Measurements from ENCODE around the gene RNF213.
A peak's percentile ranks its signal among the peaks of the same experiment; 100 is the strongest.

The RNF213 gene

GRCh38 chr17:80248894-80249710, 11.6 kb upstream of the RNF213 start:
- no peaks in the 10 kb centered on the region for H4K20me1 ChIP-seq (ENCODE audit: insufficient read depth, low read length, poor library complexity, severe bottlenecking)
- no peaks in the 10 kb centered on the region for H3K4me1 ChIP-seq (ENCODE audit: insufficient read depth, low read length, poor library complexity, severe bottlenecking)
- H3K9me3 ChIP-seq (ENCODE audit: insufficient read depth, low read depth, low read length) = no peaks in the 10 kb centered on the region
- no peak overlapping the region for H2AFZ ChIP-seq (ENCODE audit: low read length)
- no peaks in the 10 kb centered on the region for H3F3A ChIP-seq (ENCODE audit: low read depth)
- H3K9ac ChIP-seq (ENCODE audit: low read depth, low read length, poor library complexity, severe bottlenecking) = no peak overlapping the region
- no peaks in the 10 kb centered on the region for H3K9me2 ChIP-seq (replicated peaks; ENCODE audit: low read depth, low read length)
- H3K4me3 ChIP-seq (ENCODE audit: low read length, poor library complexity, severe bottlenecking) = no peak overlapping the region
- no peaks in the 10 kb centered on the region for H3K36me3 ChIP-seq (ENCODE audit: insufficient read depth, low read length)
- H3K4me2 ChIP-seq (ENCODE audit: low read depth, low read length, poor library complexity, severe bottlenecking) = no peak overlapping the region
- TF ChIP-seq CTCF (conservative IDR thresholded peaks at IDR 0.05; ENCODE audit: low read length) (no peak), EZH2phosphoT487 (IDR thresholded peaks at IDR 0.05; ENCODE audit: borderline replicate concordance) (no peak)
- H3K79me2 ChIP-seq (ENCODE audit: insufficient read depth, low read length) = no peaks in the 10 kb centered on the region
- no peaks in the 10 kb centered on the region for H3K27me3 ChIP-seq (ENCODE audit: insufficient read depth, low read length, poor library complexity, severe bottlenecking)

- Histone ChIP-seq H3K4me2 (ENCODE audit: low read depth, low read length, poor library complexity, severe bottlenecking) (no peak overlapping the region), H3F3A (ENCODE audit: low read depth) (no peaks in the 10 kb centered on the region), H3K79me2 (ENCODE audit: insufficient read depth, low read length) (no peaks in the 10 kb centered on the region), H3K4me3 (ENCODE audit: low read length, poor library complexity, severe bottlenecking) (no peak overlapping the region), H3K9me2 (replicated peaks; ENCODE audit: low read depth, low read length) (no peaks in the 10 kb centered on the region), H3K36me3 (ENCODE audit: insufficient read depth, low read length) (no peaks in the 10 kb centered on the region), H3K9ac (ENCODE audit: low read depth, low read length, poor library complexity, severe bottlenecking) (no peak overlapping the region), H2AFZ (ENCODE audit: low read length) (no peak overlapping the region), H3K9me3 (ENCODE audit: insufficient read depth, low read depth, low read length) (no peaks in the 10 kb centered on the region), H3K4me1 (ENCODE audit: insufficient read depth, low read length, poor library complexity, severe bottlenecking) (peaks cover 4% of the 10 kb centered on the region), H4K20me1 (ENCODE audit: insufficient read depth, low read length, poor library complexity, severe bottlenecking) (no peaks in the 10 kb centered on the region), H3K27me3 (ENCODE audit: insufficient read depth, low read length, poor library complexity, severe bottlenecking) (no peaks in the 10 kb centered on the region)
- TF ChIP-seq CTCF (conservative IDR thresholded peaks at IDR 0.05; ENCODE audit: low read length) (no peak), EZH2phosphoT487 (IDR thresholded peaks at IDR 0.05; ENCODE audit: borderline replicate concordance) (no peak)
Measured at GRCh38 chr17:80251966-80252365, 8.7 kb upstream of the RNF213 start.

GRCh38 chr17:80252871-80253270, 7.8 kb upstream of the RNF213 start:
- Histone ChIP-seq H3K27me3 (ENCODE audit: insufficient read depth, low read length, poor library complexity, severe bottlenecking) (no peaks in the 10 kb centered on the region), H3K9me2 (replicated peaks; ENCODE audit: low read depth, low read length) (no peaks in the 10 kb centered on the region), H2AFZ (ENCODE audit: low read length) (0 out of 2 replicates have a peak overlapping the region, but pooled peaks have one; percentile 24), H4K20me1 (ENCODE audit: insufficient read depth, low read length, poor library complexity, severe bottlenecking) (no peaks in the 10 kb centered on the region), H3K4me2 (ENCODE audit: low read depth, low read length, poor library complexity, severe bottlenecking) (no peak overlapping the region), H3K9me3 (ENCODE audit: insufficient read depth, low read depth, low read length) (no peaks in the 10 kb centered on the region), H3K79me2 (ENCODE audit: insufficient read depth, low read length) (no peaks in the 10 kb centered on the region), H3K36me3 (ENCODE audit: insufficient read depth, low read length) (no peaks in the 10 kb centered on the region), H3K4me1 (ENCODE audit: insufficient read depth, low read length, poor library complexity, severe bottlenecking) (peaks cover 4% of the 10 kb centered on the region), H3K9ac (ENCODE audit: low read depth, low read length, poor library complexity, severe bottlenecking) (no peak overlapping the region), H3F3A (ENCODE audit: low read depth) (no peaks in the 10 kb centered on the region), H3K4me3 (ENCODE audit: low read length, poor library complexity, severe bottlenecking) (no peak overlapping the region)
- TF ChIP-seq CTCF (conservative IDR thresholded peaks at IDR 0.05; ENCODE audit: low read length) (peak; percentile 80), EZH2phosphoT487 (IDR thresholded peaks at IDR 0.05; ENCODE audit: borderline replicate concordance) (no peak)
